SK-N-SH (cell line): ENCODE data around the gene FAH.

Source experiments
- EP300 ChIP-seq, 2 experiments: IDR thresholded peaks; 2 replicates each; pipeline versions ENCODE4 v1.4.0 to v1.6.1; 2012; ENCODE audit warnings: borderline replicate concordance in 1 of 2, low read depth in 1 of 2, low read length in 1 of 2
- POLR2AphosphoS5 ChIP-seq: IDR thresholded peaks from 2 replicates; pipeline ENCODE4 v1.6.1; 2012; ENCODE audit warnings: low read depth, low read length
- RAD21 ChIP-seq: IDR thresholded peaks from 2 replicates; pipeline ENCODE4 v1.6.1; 2012; ENCODE audit warnings: mild to moderate bottlenecking, low read length
- RFX5 ChIP-seq: IDR thresholded peaks from 2 replicates; pipeline ENCODE4 v1.6.1; 2012; ENCODE audit warnings: mild to moderate bottlenecking, improper control_type of control experiment, low read length
- RXRA ChIP-seq: IDR thresholded peaks from 2 replicates; pipeline ENCODE4 v1.4.0; 2012; ENCODE audit warnings: low read depth, mild to moderate bottlenecking, borderline replicate concordance
- SIN3A ChIP-seq: IDR thresholded peaks from 2 replicates; pipeline ENCODE4 v1.6.1; 2012; ENCODE audit warnings: low read depth, mild to moderate bottlenecking, low read length, moderate library complexity, borderline replicate concordance
- TCF12 ChIP-seq: IDR thresholded peaks from 2 replicates; pipeline ENCODE4 v1.4.0; 2012
- YY1 ChIP-seq: IDR thresholded peaks from 2 replicates; pipeline ENCODE4 v1.4.0; 2012; ENCODE audit warnings: low read depth, mild to moderate bottlenecking
- TF ChIP-seq, protein P1 (sequence below): fragments of 200-600 bp; sonication (generic); IDR thresholded peaks from 2 replicates; pipeline ENCODE4 v1.6.1; 2017; ENCODE audit warnings: antibody characterized with exemption, mild to moderate bottlenecking, moderate library complexity
- TF ChIP-seq, protein P2 (sequence below): fragments of 150-350 bp; IDR thresholded peaks from 2 replicates; pipeline ENCODE4 v1.6.1; 2016; ENCODE audit warnings: mild to moderate bottlenecking, low read depth, low read length
- TF ChIP-seq, protein P3 (sequence below): fragments of 150-350 bp; IDR thresholded peaks from 2 replicates; pipeline ENCODE4 v1.6.1; 2017; ENCODE audit warnings: antibody characterized with exemption, low read length, low read depth, borderline replicate concordance

DNA sequence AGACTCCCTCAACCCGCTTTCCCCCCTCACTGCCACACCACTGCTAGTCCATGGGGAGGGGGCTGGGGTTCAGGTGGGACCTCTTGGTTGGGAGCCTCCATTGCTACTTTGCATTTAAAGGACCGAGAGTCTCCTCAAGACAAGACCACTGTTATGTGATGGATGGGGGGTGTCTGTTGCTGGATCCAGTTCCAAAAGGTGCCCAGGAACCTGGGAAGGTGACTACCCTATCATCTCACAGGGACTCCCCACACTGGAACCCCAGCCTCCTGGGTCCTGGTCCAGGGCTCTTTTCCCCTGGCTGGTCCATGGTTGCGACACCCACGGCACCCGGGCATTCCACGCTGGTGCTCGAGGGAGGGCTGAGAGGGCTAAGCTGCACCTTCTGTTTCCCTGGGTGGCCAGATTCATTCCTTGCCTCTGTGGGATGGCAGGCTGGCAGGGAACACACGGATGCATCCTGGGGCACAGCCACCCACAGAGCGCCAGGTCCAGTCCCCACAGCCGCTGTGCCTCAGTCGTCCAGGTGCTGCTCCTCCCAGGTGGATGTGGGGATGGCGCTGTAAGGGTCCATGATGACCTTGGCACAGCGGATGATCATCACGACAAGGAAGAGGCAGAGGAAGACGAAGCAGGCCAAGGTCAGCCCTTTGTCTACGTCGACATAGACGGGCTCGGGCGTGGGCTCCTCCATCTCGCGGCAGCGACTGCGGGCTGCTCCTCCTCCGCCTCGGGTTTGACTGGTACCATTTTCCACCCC lies 48.6 kb downstream of the FAH start:
- TF ChIP-seq SIN3A = no peak
- TF ChIP-seq, protein P1, sequence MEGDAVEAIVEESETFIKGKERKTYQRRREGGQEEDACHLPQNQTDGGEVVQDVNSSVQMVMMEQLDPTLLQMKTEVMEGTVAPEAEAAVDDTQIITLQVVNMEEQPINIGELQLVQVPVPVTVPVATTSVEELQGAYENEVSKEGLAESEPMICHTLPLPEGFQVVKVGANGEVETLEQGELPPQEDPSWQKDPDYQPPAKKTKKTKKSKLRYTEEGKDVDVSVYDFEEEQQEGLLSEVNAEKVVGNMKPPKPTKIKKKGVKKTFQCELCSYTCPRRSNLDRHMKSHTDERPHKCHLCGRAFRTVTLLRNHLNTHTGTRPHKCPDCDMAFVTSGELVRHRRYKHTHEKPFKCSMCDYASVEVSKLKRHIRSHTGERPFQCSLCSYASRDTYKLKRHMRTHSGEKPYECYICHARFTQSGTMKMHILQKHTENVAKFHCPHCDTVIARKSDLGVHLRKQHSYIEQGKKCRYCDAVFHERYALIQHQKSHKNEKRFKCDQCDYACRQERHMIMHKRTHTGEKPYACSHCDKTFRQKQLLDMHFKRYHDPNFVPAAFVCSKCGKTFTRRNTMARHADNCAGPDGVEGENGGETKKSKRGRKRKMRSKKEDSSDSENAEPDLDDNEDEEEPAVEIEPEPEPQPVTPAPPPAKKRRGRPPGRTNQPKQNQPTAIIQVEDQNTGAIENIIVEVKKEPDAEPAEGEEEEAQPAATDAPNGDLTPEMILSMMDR = no peak
- no peak for TF ChIP-seq RAD21
- no peak for TF ChIP-seq RFX5
- no peak for TF ChIP-seq TCF12
- no peak for TF ChIP-seq YY1
- TF ChIP-seq EP300 (IDR thresholded peaks at IDR 0.05; ENCODE audit: borderline replicate concordance in 1 of 2, low read depth in 1 of 2, low read length in 1 of 2) = no peak
- TF ChIP-seq, protein P2, sequence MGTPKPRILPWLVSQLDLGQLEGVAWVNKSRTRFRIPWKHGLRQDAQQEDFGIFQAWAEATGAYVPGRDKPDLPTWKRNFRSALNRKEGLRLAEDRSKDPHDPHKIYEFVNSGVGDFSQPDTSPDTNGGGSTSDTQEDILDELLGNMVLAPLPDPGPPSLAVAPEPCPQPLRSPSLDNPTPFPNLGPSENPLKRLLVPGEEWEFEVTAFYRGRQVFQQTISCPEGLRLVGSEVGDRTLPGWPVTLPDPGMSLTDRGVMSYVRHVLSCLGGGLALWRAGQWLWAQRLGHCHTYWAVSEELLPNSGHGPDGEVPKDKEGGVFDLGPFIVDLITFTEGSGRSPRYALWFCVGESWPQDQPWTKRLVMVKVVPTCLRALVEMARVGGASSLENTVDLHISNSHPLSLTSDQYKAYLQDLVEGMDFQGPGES = no peak
- no peak for TF ChIP-seq RXRA
- TF ChIP-seq, protein P3, sequence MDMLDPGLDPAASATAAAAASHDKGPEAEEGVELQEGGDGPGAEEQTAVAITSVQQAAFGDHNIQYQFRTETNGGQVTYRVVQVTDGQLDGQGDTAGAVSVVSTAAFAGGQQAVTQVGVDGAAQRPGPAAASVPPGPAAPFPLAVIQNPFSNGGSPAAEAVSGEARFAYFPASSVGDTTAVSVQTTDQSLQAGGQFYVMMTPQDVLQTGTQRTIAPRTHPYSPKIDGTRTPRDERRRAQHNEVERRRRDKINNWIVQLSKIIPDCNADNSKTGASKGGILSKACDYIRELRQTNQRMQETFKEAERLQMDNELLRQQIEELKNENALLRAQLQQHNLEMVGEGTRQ = no peak
- no peak for TF ChIP-seq POLR2AphosphoS5
